Activated CD4-positive, alpha-beta T cell treated with anti-CD3 and anti-CD28 coated beads, Interleukin-10, Interleukin-2, amounts not matched to agents 100 ng/mL and 50 ng/mL, durations not matched to agents 16 hours and 8 hours (primary cell): ENCODE measurements around the gene LCP1.

ENCODE experiments used
- DNase-seq: peaks from one replicate; pipeline ENCODE4 v3.0.0-alpha.2; 2020

LCP1 gene

GRCh38 chr13:46094478-46094877 lies 87.5 kb downstream of the LCP1 start:
- no peak for DNase-seq

DNA sequence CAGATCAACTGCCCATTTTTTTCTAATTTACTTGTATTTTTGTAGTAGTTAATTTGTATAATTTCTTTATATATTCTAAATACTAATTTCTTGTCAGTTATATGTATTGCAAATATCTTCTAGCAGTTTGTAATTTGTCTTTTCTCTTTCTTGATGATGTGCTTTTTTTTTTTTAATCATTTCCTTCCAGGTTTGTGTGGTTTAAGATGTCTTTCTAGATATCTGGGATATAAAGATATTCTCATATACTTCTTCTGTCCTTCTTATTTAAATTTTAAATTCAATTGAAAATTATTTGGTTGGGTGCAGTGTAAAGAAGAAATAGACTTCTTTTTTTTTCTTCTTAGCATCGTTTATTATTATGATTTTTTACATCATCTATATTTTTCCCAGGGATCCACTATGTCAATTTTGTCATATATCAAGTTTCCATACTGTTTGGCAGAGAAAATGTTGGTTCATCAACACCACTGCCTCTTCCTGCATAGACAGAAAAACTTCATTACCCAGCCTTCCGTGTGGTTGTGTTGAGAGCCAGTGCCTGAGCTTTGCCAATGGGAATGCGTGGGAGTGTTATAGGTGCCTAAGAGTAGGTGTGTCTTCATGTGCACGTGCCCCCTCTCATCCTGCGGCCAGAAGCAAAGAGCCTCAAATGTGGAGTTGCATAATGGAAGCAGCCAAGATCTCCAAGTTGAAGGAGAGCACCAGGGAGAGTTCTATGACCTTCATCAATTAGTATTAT lies 93.0 kb downstream of the LCP1 start:
- no peak for DNase-seq

GRCh38 chr13:46087481-46087880 lies 94.5 kb downstream of the LCP1 start:
- DNase-seq: no peak

DNA sequence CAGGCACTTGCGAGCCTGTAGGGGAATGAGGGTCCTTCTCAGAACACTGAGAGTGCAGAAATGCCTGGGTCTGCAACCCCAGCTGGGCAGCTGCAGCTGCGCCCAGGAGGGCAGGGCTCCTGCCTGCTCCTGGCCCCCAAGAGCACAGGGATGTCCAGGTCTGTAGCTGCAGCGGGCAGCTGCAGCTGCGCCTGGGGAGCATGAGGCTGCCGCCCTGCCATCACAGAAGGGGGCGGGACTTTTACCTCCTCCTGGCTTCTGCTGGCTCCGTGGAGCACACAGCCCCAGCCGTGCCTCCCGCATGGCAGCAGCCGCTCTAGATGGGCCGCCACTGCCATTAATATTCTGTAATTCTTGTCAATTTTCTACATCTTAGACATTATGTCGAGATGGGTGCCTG lies 95.0 kb downstream of the LCP1 start:
- DNase-seq: no peak

GRCh38 chr13:46086421-46086922 lies 95.5 kb downstream of the LCP1 start:
- DNase-seq: no peak

GRCh38 chr13:46085737-46086136 lies 96.2 kb downstream of the LCP1 start:
- DNase-seq: no peak

DNA sequence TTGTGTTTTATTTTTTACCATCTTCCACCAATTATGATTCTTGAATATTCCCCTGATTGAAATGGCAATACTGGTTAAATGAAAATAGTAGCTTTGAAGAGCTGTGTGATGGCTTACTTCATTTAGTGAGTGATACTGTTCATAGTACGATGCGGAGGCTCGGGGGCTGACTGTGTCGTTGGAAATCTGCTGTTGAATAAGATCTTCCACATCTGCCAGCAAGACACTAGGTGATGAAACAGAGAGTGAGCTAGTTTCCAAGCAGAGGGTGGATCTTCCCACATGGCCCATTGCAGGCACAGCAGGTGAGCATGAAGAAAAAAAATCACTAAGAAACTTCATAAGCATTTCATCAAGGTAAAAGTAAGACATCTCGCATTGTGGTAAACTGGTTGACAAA lies 99.7 kb downstream of the LCP1 start:
- no peak for DNase-seq

DNA sequence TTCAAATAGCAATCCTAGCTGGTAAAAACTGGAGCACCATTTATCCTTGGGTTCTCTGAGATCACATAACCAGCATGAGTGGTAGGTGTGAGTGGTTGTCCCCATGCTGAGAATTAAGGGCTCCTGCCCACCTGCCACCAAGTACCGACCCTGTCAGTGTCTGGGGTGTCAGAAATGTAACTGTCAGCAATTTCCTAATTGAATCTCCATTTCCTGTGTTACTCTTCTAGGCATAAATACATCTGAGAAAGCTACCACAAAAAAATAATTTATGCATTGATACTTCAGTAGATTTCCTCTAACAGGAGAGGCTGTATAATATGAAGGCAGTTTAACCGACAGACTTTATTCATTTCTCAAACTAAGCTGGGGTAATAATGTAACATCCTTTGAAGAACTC lies 102.2 kb downstream of the LCP1 start:
- no peak for DNase-seq

DNA sequence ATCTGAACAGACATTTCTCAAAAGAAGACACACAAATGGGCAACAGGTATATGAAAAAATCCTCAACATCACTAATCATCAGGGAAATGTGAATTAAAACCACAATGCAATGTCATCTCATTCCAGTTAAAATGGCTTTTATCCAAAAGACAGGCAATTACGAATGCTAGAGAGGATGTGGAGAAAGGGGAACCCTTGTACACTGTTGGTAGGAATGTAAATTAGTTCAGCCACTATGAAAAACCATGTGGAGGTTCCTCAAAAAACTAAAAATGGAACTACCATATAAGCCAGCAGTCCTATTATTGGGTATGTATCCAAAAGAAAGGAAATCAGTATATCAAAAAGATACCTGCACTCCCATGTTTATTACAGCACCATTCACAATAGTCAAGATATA lies 104.7 kb downstream of the LCP1 start:
- DNase-seq: no peak

DNA sequence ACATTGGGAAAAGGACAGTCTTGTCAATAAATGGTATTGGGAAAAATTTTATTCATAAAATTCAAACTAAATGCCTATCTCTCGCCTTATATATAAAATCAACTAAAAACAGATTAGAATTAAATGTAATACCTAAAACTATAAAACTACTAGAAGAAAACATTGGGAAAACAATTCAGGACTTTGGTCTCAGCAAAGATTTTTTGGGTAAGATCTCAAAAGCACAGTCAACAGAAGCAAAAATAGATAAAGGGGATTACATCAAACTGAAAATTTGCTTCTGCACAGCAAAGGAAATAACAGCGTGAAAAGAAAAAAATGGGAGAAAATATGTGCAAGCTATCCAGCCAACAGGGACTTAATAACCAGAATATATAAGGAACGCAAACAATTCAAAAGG lies 105.2 kb downstream of the LCP1 start:
- DNase-seq: no peak
